ENCODE results near the gene ZNF597. TPM values are rescaled to one million over a fixed set of nuclear protein-coding genes. Genes with fewer than 3 reads are reported as not detected.

ZNF597 gene
- total RNA-seq, 4 donors from 2014 or later: 1.3 to 5.2 (median 2.7) TPM

DNA sequence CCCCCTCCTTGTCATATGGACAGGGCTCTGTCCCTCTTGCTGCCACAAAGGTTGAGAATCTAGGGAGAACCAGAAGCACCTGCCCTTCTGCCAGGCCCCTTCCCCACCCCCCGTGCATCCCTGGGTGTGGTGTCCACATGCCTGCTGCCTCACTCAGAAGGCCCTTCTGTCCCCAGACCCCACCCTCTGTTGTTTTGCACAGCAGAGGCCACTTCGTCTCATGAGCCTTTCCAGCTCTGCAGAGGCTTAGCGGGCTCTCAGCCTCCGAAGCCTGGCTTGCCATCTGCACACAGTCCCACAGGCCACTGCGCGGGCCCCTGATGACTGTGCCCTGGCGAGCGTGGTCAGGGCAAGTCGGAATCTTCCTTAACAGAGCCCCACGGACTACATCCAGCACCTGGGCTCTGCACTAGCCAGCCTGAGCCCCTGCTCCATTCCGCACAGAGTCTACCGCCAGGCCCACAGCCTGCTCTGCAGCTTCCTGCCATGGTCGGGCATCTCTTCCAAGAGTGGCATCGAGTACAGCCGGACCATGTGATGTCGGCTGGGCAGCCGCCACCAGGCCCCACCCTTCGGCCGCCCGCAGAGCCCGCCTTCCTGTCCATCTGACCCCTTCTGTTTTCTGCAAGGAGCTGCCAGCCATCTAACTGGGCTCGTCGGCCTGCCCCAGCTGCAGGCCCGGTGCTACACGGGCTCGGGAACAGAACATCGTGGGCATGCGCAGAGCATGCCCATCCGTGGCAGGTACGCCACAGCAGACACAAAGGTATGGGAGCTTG is 41.2 kb upstream of the ZNF597 start:
- H3K9me3 ChIP-seq: no peaks in the 10 kb centered on the region
- no peak for DNase-seq
- no peaks in the 10 kb centered on the region for H3K36me3 ChIP-seq
- no peak overlapping the region for H3K27ac ChIP-seq
- no peak overlapping the region for H3K4me3 ChIP-seq
- TF ChIP-seq POLR2A (IDR thresholded peaks at IDR 0.05): no peak
- TF ChIP-seq, protein P1, sequence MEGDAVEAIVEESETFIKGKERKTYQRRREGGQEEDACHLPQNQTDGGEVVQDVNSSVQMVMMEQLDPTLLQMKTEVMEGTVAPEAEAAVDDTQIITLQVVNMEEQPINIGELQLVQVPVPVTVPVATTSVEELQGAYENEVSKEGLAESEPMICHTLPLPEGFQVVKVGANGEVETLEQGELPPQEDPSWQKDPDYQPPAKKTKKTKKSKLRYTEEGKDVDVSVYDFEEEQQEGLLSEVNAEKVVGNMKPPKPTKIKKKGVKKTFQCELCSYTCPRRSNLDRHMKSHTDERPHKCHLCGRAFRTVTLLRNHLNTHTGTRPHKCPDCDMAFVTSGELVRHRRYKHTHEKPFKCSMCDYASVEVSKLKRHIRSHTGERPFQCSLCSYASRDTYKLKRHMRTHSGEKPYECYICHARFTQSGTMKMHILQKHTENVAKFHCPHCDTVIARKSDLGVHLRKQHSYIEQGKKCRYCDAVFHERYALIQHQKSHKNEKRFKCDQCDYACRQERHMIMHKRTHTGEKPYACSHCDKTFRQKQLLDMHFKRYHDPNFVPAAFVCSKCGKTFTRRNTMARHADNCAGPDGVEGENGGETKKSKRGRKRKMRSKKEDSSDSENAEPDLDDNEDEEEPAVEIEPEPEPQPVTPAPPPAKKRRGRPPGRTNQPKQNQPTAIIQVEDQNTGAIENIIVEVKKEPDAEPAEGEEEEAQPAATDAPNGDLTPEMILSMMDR (IDR thresholded peaks at IDR 0.05): no peak
- no peaks in the 10 kb centered on the region for H3K4me1 ChIP-seq
- intact Hi-C loops (cut with DNase I; ENCODE audit: low total_unique reads): no loop called here
- no peaks in the 10 kb centered on the region for H3K27me3 ChIP-seq

DNA sequence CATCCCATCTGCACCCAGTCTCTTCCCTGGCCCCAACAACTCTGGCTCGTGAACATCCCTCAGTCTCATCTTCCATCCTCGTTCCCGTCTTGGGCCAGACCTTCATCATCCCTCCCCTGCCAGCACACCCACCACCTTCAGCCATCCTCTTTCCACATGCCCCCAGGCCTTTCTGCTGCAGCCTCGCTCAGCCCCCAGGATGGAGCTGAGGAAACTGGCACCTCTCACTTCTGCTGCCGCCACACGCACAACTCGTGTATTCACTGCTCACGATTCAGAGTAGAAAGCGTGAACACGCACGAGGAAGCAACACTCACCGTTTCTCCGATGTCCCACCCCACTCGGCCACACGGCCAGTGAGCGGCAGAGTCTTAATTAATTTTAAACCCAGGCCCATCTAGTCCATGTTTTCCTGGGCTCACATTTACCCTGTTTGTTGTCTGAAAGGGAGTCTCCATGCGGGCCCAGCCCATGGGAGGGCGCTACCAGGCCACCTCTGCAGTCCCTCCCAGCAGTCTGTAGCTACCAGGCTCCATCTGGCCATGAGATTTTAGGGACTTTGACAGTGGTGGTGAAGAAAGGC is 39.4 kb upstream of the ZNF597 start:
- no peaks in the 10 kb centered on the region for H3K4me1 ChIP-seq
- no peak overlapping the region for H3K4me3 ChIP-seq
- TF ChIP-seq, protein P1 (IDR thresholded peaks at IDR 0.05): no peak
- no peak for TF ChIP-seq POLR2A (IDR thresholded peaks at IDR 0.05)
- H3K27ac ChIP-seq: no peak overlapping the region
- DNase-seq: no peak
- H3K27me3 ChIP-seq: no peaks in the 10 kb centered on the region
- no peaks in the 10 kb centered on the region for H3K36me3 ChIP-seq
- H3K9me3 ChIP-seq: no peaks in the 10 kb centered on the region
- intact Hi-C loops (cut with DNase I; ENCODE audit: low total_unique reads): no loop called here

DNA sequence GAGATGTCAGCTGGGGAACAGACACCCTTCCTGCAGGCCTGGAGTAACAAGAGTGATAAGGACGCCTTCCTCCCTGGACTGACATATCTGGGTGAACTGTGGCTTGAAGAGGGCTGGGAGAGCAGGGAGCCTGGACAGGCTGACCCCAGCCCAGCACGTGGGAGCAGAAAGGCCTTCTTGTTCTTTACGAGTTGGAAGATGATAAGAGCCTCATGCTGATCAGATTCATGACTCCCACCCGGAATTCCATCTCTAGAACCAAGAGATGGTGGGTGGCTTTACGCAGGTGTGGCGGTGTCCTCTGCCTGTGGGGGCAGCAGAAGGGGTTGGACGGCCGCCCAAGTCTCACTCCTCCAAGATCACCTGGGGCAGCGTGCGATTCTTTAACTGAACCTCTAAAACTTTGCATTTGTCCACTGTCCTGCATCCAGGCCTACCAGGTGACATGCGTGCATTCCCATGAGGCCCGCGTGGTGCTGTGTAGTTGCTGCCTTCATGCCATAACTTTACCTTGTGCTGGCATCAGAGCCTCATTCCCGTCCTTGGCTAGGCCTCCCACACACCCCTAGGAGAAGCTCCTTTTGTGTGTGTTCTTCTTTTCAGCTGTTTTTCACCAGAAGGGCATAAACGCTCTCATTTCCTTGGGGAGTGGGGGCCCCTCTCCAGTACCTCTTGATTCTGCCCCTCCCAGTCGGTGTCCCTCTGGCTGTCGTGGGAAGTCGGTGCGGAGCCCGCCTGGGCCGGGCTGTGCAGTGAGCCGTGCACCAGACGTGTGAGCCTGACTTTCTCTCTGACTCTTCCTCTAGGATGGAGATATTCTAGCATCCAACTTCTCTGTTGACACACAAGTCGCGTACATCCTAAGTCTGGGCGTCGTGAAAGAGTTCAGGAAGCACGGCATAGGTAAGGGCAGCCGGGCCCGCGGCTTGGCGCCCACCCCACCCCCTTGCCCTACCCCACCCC is 38.7 kb upstream of the ZNF597 start:
- H3K4me1 ChIP-seq: no peaks in the 10 kb centered on the region
- no peak overlapping the region for H3K4me3 ChIP-seq
- intact Hi-C loops (cut with DNase I; ENCODE audit: low total_unique reads): no loop called here
- H3K27me3 ChIP-seq: no peaks in the 10 kb centered on the region
- H3K9me3 ChIP-seq: no peaks in the 10 kb centered on the region
- no peak for DNase-seq
- no peaks in the 10 kb centered on the region for H3K36me3 ChIP-seq
- no peak overlapping the region for H3K27ac ChIP-seq
- TF ChIP-seq POLR2A (IDR thresholded peaks at IDR 0.05): no peak
- TF ChIP-seq, protein P1 (IDR thresholded peaks at IDR 0.05): no peak

DNA sequence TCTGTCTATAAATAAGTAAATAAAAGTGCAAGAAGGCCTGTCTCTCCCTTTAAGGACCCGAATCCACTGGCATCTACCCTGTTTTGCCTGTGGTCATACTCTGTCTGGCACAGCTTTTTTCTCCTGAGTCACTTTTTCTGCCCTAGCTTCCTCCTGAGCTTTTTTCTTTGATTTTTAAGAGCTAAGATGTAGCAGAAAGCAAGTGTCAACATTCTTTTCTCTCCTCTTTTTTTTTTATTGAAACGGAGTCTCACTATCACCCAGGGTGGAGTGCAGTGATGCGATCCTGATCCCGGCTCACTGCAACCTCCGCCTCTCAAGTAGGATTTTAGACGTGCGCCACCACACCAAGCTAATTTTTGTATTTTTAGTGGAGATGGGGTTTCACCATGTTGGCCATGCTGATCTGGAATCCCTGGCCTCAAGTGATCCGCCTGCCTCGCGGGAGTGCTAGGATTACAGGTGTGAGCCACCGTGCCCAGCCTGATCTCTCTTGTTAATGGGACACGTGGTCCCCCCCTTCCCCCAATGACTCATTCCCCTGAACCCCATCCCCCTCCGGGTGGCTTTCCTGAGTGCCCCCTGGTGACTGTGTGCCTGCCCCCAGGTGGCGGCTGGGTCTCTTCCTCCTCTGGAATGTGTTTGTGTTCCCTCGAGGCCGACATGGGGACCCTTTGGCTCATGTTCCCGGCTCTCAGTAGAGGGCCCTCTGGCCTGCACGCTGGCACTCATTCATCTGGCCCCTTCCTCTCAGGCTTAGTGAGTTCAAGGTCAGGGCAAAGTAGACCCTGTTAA is 37.8 kb upstream of the ZNF597 start:
- TF ChIP-seq POLR2A (IDR thresholded peaks at IDR 0.05): no peak
- TF ChIP-seq, protein P1 (IDR thresholded peaks at IDR 0.05): no peak
- H3K36me3 ChIP-seq: no peaks in the 10 kb centered on the region
- intact Hi-C loops (cut with DNase I; ENCODE audit: low total_unique reads): no loop called here
- DNase-seq: no peak
- H3K27ac ChIP-seq: no peak overlapping the region
- no peaks in the 10 kb centered on the region for H3K4me1 ChIP-seq
- no peaks in the 10 kb centered on the region for H3K9me3 ChIP-seq
- H3K4me3 ChIP-seq: no peak overlapping the region
- no peaks in the 10 kb centered on the region for H3K27me3 ChIP-seq
